Measurements from ENCODE around the gene CCDC102B. TPM values are rescaled to one million over a fixed set of nuclear protein-coding genes. Genes with fewer than 3 reads are reported as not detected.

CCDC102B gene
- total and polyA plus RNA-seq, 2 of the 8 experiments (the other 6 are each of a cell fraction or from before 2014, with no cell fraction given): 0.80 to 1.1 TPM

DNA sequence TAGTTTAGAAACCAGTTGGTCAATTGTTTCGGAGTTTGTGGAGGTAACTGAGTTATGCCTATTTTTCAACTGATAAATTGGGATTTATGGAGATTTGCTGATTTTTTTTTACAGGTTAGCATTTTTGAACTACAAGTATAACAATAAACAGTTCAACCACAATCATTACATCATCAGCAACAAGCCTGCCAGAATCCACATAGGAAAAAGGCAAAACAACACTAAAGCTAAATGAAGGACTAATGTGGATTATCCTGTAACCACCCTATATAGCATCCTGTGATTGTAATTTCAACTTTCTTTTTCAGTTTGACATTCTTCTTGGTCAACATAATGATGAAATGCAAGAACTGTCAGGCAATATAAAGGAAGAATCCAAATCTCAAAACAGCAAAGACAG is 76.5 kb downstream of the CCDC102B start:
- Histone ChIP-seq H4K91ac (replicated peaks; ENCODE audit: insufficient read length, low read length) (no peak overlapping the region), H3K9ac (replicated peaks in 1 of 4; ENCODE audit: extremely low read depth in 1 of 4, low read depth in 3 of 4, low read length in 3 of 4) (no peak overlapping the region), H3K79me1 (ENCODE audit: low read depth, low read length) (no peaks in the 10 kb centered on the region), H3K79me2 (ENCODE audit: control insufficient read depth in 1 of 2, insufficient read depth in 2 of 2, low read length in 2 of 2) (no peaks in the 10 kb centered on the region), H3K18ac (ENCODE audit: extremely low read depth, low read length) (no peak overlapping the region), H3K27me3 (replicated peaks in 1 of 4; ENCODE audit: control insufficient read depth in 3 of 4, extremely low read depth in 1 of 4, insufficient read depth in 3 of 4, low read length in 3 of 4) (no peaks in the 10 kb centered on the region), H3K23ac (ENCODE audit: insufficient read length) (no peak overlapping the region), H3K56ac (replicated peaks; ENCODE audit: insufficient read length, low read depth, low read length) (no peak overlapping the region), H3K4ac (replicated peaks; ENCODE audit: insufficient read length, low read depth, low read length) (no peak overlapping the region), H2BK5ac (ENCODE audit: low read depth, low read length) (no peak overlapping the region), H3K27ac (ENCODE audit: low read depth, low read length) (no peak overlapping the region), H2BK120ac (replicated peaks; ENCODE audit: low read depth, low read length) (no peak overlapping the region), H2BK12ac (ENCODE audit: low read depth, low read length) (no peak overlapping the region), H3K23me2 (ENCODE audit: low read depth, low read length) (no peaks in the 10 kb centered on the region), H3K9me3 (ENCODE audit: insufficient read depth in 2 of 2, low read depth in 1 of 2, low read length in 1 of 2) (no peaks in the 10 kb centered on the region), H2AK5ac (ENCODE audit: low read depth, low read length) (no peak overlapping the region), H4K8ac (ENCODE audit: extremely low read depth, insufficient read depth, low read length) (no peak overlapping the region), H4K20me1 (replicated peaks in 1 of 2; ENCODE audit: control insufficient read depth in 1 of 2, insufficient read depth in 2 of 2, low read length in 2 of 2) (no peaks in the 10 kb centered on the region), H2BK20ac (ENCODE audit: low read length) (no peak overlapping the region), H3K36me3 (ENCODE audit: control insufficient read depth in 2 of 4, insufficient read depth in 4 of 4, low read length in 3 of 4) (no peaks in the 10 kb centered on the region), H4K5ac (ENCODE audit: insufficient read length, low read depth, low read length) (no peak overlapping the region), H3K4me2 (ENCODE audit: insufficient read depth in 1 of 2, low read depth in 2 of 2, low read length in 2 of 2) (no peak overlapping the region), H3K14ac (ENCODE audit: insufficient read length) (no peak overlapping the region), H3K4me3 (ENCODE audit: extremely low read depth in 1 of 4, insufficient read depth in 2 of 4, low read depth in 3 of 4, low read length in 4 of 4) (no peak overlapping the region), H2BK15ac (ENCODE audit: low read length) (no peak overlapping the region), H3K4me1 (replicated peaks in 1 of 4; ENCODE audit: control insufficient read depth in 3 of 4, insufficient read depth in 4 of 4, low read length in 3 of 4) (no peaks in the 10 kb centered on the region), H2AFZ (ENCODE audit: low read length) (no peak overlapping the region)
- no peak for FAIRE-seq
- CTCF ChIA-PET (ENCODE audit: partially characterized antibody): no interaction called here
- 95% methylated on average over 1 of the region's 1 CpG; no CpG with 5 or more reads in 1 of the 2 experiments for WGBS, 2 experiments (ENCODE audit: extremely low coverage in 1 of 2, insufficient coverage in 1 of 2, insufficient read length in 1 of 2, insufficient replicate concordance in 2 of 2, low coverage in 1 of 2, low lambda C conversion rate in 2 of 2, missing lambda C conversion rate in 1 of 2)
- POLR2A ChIA-PET (ENCODE audit: partially characterized antibody): no interaction called here
- no peak for DNase-seq (ENCODE audit: low read depth in 1 of 2, low spot score in 2 of 2)
- TF ChIP-seq SIRT6 (IDR thresholded peaks at IDR 0.05; ENCODE audit: low read length) (no peak), RBBP5 (IDR thresholded peaks at IDR 0.05; ENCODE audit: borderline replicate concordance, low read depth, low read length) (no peak), CTCF (IDR thresholded peaks at IDR 0.05; ENCODE audit: control extremely low read depth in 1 of 3, insufficient read depth in 1 of 3, low read depth in 1 of 3, low read length in 3 of 3) (no peak), CBX8 (IDR thresholded peaks at IDR 0.05; ENCODE audit: borderline replicate concordance, low read depth, low read length) (no peak), FOSL1 (IDR thresholded peaks at IDR 0.05; ENCODE audit: insufficient read depth, low read depth, low read length) (no peak), EZH2 (IDR thresholded peaks at IDR 0.05; ENCODE audit: low read depth, low read length, severe bottlenecking) (no peak), NRF1 (IDR thresholded peaks at IDR 0.05; ENCODE audit: low read depth, low read length) (no peak), BACH1 (IDR thresholded peaks at IDR 0.05; ENCODE audit: low read length) (no peak), POLR2AphosphoS5 (IDR thresholded peaks at IDR 0.05; ENCODE audit: low read depth, low read length) (no peak), SIN3A (conservative IDR thresholded peaks at IDR 0.05 in 1 of 2, IDR thresholded peaks at IDR 0.05 in 1 of 2; ENCODE audit: low read depth in 1 of 2, low read length in 2 of 2) (no peak), HDAC2 (IDR thresholded peaks at IDR 0.05; ENCODE audit: borderline replicate concordance in 1 of 2, low read depth in 2 of 2, low read length in 2 of 2) (no peak), POU5F1 (IDR thresholded peaks at IDR 0.05; ENCODE audit: low read depth, low read length) (no peak)
